ENCODE data around the gene STIM2.

STIM2 gene

GRCh38 chr4:26842911-26843310, 17.7 kb upstream of the STIM2 start:
- Histone ChIP-seq H3F3A (ENCODE audit: low read depth) (no peaks in the 10 kb centered on the region), H3K4me2 (ENCODE audit: low read depth, low read length, poor library complexity, severe bottlenecking) (no peak overlapping the region), H2AFZ (ENCODE audit: low read length) (no peak overlapping the region), H3K4me1 (ENCODE audit: insufficient read depth, low read length, poor library complexity, severe bottlenecking) (peaks cover 10% of the 10 kb centered on the region), H3K9me3 (ENCODE audit: insufficient read depth, low read depth, low read length) (no peaks in the 10 kb centered on the region), H3K27me3 (ENCODE audit: insufficient read depth, low read length, poor library complexity, severe bottlenecking) (no peaks in the 10 kb centered on the region), H3K4me3 (ENCODE audit: low read length, poor library complexity, severe bottlenecking) (no peak overlapping the region), H3K36me3 (ENCODE audit: insufficient read depth, low read length) (no peaks in the 10 kb centered on the region), H3K79me2 (ENCODE audit: insufficient read depth, low read length) (no peaks in the 10 kb centered on the region), H3K9me2 (replicated peaks; ENCODE audit: low read depth, low read length) (no peaks in the 10 kb centered on the region), H4K20me1 (ENCODE audit: insufficient read depth, low read length, poor library complexity, severe bottlenecking) (no peaks in the 10 kb centered on the region), H3K9ac (ENCODE audit: low read depth, low read length, poor library complexity, severe bottlenecking) (no peak overlapping the region)
- TF ChIP-seq EZH2phosphoT487 (IDR thresholded peaks at IDR 0.05; ENCODE audit: borderline replicate concordance) (no peak), CTCF (conservative IDR thresholded peaks at IDR 0.05; ENCODE audit: low read length) (no peak)

GRCh38 chr4:26850528-26850927, 10.1 kb upstream of the STIM2 start:
- Histone ChIP-seq H3K79me2 (ENCODE audit: insufficient read depth, low read length) (no peaks in the 10 kb centered on the region), H3K4me1 (ENCODE audit: insufficient read depth, low read length, poor library complexity, severe bottlenecking) (no peaks in the 10 kb centered on the region), H2AFZ (ENCODE audit: low read length) (no peak overlapping the region), H3K36me3 (ENCODE audit: insufficient read depth, low read length) (no peaks in the 10 kb centered on the region), H3K4me3 (ENCODE audit: low read length, poor library complexity, severe bottlenecking) (no peak overlapping the region), H3K4me2 (ENCODE audit: low read depth, low read length, poor library complexity, severe bottlenecking) (no peak overlapping the region), H3K9me3 (ENCODE audit: insufficient read depth, low read depth, low read length) (no peaks in the 10 kb centered on the region), H3K9me2 (replicated peaks; ENCODE audit: low read depth, low read length) (no peaks in the 10 kb centered on the region), H3K27me3 (ENCODE audit: insufficient read depth, low read length, poor library complexity, severe bottlenecking) (no peaks in the 10 kb centered on the region), H3K9ac (ENCODE audit: low read depth, low read length, poor library complexity, severe bottlenecking) (no peak overlapping the region), H3F3A (ENCODE audit: low read depth) (0 out of 2 replicates have a peak, but pooled peaks cover 3% of the 10 kb centered on the region), H4K20me1 (ENCODE audit: insufficient read depth, low read length, poor library complexity, severe bottlenecking) (no peaks in the 10 kb centered on the region)
- TF ChIP-seq CTCF (conservative IDR thresholded peaks at IDR 0.05; ENCODE audit: low read length) = no peak
- TF ChIP-seq EZH2phosphoT487 (IDR thresholded peaks at IDR 0.05; ENCODE audit: borderline replicate concordance) = no peak

- TF ChIP-seq EZH2phosphoT487 (IDR thresholded peaks at IDR 0.05; ENCODE audit: borderline replicate concordance) (no peak), CTCF (conservative IDR thresholded peaks at IDR 0.05; ENCODE audit: low read length) (no peak)
- no peak overlapping the region for H3K9ac ChIP-seq (ENCODE audit: low read depth, low read length, poor library complexity, severe bottlenecking)
- H3K79me2 ChIP-seq (ENCODE audit: insufficient read depth, low read length) = no peaks in the 10 kb centered on the region
These were observed 9.5 kb upstream of the STIM2 start for GRCh38 chr4:26851129-26851528.

More at GRCh38 chr4:26851129-26851528, 9.5 kb upstream of the STIM2 start:
- no peaks in the 10 kb centered on the region for H3K9me2 ChIP-seq (replicated peaks; ENCODE audit: low read depth, low read length)
- H2AFZ ChIP-seq (ENCODE audit: low read length) = no peak overlapping the region
- no peaks in the 10 kb centered on the region for H3K27me3 ChIP-seq (ENCODE audit: insufficient read depth, low read length, poor library complexity, severe bottlenecking)
- H3F3A ChIP-seq (ENCODE audit: low read depth) = 0 out of 2 replicates have a peak, but pooled peaks cover 8% of the 10 kb centered on the region
- H4K20me1 ChIP-seq (ENCODE audit: insufficient read depth, low read length, poor library complexity, severe bottlenecking) = no peaks in the 10 kb centered on the region
- no peaks in the 10 kb centered on the region for H3K4me1 ChIP-seq (ENCODE audit: insufficient read depth, low read length, poor library complexity, severe bottlenecking)
- H3K4me3 ChIP-seq (ENCODE audit: low read length, poor library complexity, severe bottlenecking) = no peak overlapping the region
- no peak overlapping the region for H3K4me2 ChIP-seq (ENCODE audit: low read depth, low read length, poor library complexity, severe bottlenecking)
- H3K36me3 ChIP-seq (ENCODE audit: insufficient read depth, low read length) = no peaks in the 10 kb centered on the region
- H3K9me3 ChIP-seq (ENCODE audit: insufficient read depth, low read depth, low read length) = no peaks in the 10 kb centered on the region
